Dermis blood vessel endothelial cell (primary cell): ENCODE data around the gene ATP7B. TPM values are rescaled to one million over a fixed set of nuclear protein-coding genes. Genes with fewer than 3 reads are reported as not detected.
"Not testable (repeated sequence)": the region's sequence is repeated elsewhere in the genome, so short reads cannot be mapped to it uniquely, and the experiment has no call there.

ENCODE experiments used
- DNase-seq: peaks from one replicate; pipeline ENCODE4 v3.0.0; 2010
- total RNA-seq: library from RNA; depleted of rRNA; stranded (reverse); fragments of >200 nt; gene quantifications from 2 replicates; pipeline ENCODE4 v1.2.3, GENCODE V29; 2014

ATP7B gene
- total RNA-seq, 1 donor from 2014 or later = 6.1 TPM

DNA sequence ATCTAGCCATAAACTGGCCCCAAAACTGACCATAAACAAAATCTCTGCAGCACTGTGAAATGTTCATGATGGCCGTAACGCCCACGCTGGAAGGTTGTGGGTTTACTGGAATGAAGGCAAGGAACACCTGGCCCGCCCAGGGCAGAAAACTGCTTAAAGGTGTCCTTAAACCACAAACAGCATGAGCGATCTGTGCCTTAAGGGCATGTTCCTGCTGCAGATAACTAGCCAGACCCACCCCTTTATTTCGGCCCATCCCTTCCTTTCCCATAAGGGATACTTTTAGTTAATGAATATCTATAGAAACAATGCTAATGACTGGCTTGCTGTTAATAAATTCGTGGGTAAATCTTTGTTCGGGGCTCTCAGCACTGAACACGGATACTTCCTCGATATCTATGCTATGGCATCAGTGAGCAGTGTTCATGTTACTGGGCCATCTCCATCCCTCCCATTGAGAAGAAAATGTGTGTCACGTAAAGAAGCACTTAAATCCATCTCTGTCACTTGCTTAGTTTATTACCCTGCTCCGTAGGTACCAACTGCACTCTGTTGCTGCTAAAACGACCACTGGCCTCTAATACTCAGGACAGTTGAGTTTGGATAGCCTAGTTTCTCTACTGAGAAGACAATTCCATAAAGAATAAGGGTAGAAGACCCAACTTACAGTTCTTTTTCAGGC is 5.3 kb downstream of the ATP7B start:
- no peak for DNase-seq

DNA sequence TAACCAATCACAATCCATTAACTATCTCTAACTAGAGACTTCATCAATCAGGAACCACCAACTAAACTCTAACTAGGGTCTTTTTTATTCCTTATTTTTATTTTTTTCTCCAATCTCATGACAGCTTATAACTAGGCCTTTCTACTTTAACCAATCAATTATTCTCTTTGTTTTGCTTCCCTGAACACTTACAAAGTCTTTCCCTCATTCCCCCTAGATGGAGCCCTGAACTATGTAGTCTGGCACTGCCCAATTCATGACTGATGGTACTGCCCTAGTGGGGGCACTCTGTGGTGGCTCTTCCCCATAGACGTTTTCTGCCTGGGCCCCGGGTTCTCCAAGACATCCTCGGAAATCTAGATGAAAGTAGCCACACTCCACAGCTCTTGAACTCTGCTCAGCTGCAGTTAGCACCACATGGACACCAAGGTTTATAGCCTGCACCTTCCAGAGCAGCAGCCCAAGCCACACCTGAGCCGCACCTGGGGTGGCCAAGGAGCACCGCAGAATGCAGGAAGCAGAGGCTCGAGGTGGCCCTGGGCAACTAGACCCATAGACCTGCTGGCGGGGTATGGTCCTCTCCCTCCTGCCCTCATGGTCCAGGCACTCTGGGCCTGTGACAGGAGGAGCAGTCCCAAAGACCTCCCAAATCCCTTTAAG is 6.6 kb downstream of the ATP7B start:
- DNase-seq = no peak

DNA sequence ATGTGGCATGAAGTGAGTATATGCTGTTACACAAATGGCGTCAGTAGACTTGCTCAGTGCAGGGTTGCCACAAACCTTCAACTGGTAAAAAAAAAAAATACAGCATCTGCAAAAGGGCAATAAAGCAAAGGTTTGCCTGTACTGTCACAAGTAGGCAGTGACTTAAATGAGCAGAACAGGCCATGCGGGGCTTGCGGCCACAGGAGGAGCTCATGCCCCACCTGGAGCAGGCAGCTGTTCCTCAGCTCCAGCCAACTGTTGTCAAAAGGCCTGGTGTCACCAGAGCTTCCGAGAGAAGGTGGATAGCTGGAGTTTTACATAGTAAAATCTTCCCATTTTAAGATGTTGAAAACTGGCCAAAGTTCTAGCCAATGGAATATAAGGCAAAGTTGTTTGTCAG is 7.7 kb downstream of the ATP7B start:
- no peak for DNase-seq

DNA sequence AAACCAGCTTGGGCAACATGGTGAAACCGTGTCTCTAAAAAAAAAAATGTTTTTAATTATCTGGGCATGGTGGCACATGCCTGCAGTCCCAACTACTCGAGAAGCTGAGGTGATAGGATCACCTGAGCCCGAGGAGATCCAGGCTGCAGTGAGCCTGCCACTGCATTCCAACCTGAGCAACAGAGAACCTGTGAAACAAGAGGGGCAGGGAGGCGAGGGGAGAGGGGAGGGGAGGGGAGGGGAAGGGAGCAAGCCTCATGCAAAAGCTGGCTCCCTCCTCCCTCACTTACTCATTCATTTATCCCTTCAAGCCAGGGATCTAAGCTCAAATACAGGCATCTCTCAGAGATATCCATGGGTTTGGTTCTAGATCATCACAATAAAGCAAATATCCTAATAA is 8.9 kb downstream of the ATP7B start:
- DNase-seq = no peak

DNA sequence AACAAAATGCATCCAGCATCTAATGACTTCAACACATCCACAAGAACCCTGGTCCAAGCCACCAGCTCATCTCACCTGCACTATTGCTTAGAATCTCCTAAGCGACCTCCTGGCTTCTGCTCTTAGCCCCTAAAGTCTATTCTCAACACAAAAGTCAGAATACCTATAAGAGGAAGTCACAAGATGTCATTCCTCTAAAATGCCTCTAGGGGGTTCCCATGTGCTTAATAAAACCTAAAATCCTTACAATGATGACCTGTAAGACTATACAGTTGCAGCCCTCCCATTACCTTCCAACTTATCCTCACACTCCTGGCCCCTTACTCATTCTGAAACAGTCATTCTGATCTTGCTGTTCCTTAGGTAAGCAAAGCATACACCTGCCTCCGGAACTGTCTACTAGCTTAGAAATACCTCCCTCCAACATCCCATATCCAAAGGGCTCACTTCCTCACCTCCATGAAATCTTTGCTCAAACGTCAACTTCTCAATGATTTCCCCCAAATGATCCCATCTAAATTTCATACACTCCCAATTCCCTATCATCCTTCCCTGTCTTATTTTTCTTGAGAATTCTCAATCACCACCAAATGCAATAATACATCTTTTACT is 10.0 kb downstream of the ATP7B start:
- DNase-seq = peak; percentile 65

DNA sequence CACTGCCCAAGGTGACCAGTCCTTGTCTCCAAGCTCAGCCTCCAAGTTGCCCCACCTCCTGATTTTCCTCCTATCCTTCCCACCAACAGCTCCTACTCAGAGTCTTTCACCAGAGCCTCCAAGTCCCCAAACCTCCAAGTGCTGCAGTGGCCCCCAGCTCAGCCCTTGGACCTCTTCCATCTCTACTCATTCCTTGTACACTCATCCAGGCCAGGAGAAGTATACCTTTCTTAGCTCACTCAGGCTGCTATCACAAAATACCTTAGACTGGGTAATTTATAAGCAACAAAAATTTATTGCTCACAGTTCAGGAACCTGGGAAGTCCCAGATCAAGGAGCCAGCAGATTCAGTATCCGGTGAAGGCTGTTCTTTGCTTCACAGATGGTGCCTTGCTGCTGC is 11.3 kb downstream of the ATP7B start:
- no peak for DNase-seq

DNA sequence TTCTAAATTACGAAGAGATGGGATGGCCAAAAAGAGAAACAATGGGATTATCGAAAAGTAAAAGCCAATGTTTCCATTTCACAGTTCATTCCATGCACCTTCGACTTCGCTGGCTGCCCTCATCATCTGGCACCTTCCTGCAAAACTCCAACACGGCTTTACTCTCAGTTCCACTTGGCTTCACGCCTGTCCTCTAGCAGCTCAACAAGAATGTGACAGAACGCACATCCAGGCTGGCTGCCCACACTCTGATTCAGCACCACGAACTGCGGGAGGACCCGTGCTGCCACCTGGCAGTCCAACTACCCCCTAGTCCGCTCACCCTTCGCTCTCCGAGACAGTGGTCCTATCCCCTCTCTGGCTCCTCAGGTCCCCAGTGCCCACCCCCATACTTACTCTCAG is 11.7 kb downstream of the ATP7B start:
- DNase-seq = no peak

DNA sequence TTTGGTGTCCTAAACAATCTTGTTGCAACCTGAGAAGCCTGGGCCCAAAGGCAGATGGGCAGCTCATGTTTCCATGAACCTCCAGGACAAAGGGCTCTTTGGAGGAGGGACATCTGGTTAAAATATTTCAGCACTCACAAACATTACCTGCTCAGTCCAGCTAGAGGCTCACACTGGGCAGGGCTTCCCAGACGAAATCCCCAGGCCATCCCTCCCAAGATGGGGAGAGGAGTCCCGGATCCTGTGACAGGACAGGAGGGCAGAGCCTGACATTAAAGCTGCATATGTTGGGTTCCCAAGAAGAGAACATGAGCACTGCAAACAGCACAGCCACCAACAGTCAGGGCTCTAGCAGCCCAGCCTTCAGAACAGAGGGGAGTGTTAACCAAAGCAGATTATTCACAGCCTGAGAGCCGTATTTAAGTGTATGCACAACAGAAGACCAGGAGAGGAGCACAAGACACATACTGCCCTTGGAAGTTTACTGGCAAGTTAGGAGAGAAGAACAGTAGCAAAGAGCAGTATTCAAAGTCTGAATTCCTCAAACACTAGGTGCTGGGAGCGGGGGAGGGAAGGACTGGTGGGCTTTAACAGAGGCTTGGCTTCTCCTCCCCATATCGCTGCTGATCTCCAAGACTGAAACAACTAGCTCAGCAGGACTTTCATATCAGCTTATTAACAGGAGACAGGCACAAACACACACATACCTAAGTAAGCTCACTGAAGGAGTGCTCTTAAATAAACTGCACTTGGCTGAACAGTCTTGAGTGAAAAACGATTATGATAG is 12.3 kb downstream of the ATP7B start:
- DNase-seq = no peak

DNA sequence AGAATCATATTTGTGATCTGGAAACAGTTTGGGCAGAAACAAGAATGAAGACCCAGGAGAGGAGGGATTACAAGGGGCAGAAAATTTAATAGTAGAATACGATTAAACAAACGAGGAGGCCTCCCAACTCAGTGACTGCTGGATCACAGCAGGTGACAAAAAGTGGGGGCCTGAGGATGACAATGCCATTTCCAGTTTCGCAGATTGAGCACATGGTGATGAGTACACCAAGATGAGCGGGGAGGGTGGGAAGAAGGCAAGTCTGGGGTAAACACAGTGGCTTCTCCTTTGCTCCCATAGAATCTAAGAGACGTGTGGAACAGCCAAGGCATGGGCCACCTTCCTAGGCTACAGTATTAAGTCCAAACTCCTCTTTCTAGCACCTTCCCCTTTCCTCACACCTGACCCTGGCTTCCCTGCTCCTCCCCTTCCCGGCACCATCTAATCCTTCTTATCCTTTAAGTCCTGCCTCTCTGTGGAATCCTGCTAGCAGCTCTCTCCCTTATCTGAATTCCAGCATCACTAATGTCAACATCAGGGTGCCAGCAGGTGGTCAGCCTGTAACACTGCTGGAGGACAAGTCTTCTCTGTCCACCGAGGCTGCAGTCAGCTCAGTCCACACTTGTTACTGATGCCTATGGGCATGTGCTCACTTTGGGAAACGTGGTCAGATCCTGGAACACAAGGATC is 13.5 kb downstream of the ATP7B start:
- DNase-seq = no peak

DNA sequence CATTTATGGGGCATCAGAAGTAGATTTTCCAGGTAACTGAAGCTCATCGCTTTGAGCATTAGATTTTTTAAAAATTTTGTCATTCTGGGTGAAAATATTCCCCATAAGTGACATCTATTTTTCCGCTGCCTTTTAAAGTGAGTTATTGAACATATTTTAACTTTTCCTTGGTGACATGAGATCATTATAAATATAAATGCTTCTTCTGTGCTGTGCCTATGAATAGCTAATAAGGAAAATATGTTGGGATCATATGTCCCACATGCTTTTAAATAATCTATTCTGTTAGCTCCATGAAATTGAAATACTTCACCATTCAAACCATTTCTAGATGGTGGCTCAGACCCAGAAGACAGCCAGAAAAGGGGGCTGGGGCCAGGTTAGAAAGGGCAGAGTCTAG is 14.1 kb downstream of the ATP7B start:
- DNase-seq = no peak

DNA sequence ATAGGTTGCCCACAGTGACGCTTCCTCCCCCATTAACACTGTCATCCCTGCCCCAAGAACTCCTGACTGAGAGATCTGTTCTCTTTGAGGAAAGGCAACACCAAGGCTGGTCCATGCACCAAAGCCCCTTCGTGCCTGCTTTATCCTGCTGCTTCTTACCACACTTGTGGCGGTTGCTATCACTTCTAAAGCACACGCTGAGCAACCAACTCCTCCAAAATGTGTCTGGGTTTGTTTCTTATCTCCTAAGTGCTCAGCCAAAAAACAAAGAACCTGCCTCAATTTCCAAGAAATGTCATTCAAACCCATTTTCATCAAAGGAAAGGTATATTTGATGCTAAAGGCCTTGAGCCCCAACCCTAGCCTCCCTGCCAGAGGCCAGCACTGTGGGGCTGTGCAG is 14.6 kb downstream of the ATP7B start:
- no peak for DNase-seq

DNA sequence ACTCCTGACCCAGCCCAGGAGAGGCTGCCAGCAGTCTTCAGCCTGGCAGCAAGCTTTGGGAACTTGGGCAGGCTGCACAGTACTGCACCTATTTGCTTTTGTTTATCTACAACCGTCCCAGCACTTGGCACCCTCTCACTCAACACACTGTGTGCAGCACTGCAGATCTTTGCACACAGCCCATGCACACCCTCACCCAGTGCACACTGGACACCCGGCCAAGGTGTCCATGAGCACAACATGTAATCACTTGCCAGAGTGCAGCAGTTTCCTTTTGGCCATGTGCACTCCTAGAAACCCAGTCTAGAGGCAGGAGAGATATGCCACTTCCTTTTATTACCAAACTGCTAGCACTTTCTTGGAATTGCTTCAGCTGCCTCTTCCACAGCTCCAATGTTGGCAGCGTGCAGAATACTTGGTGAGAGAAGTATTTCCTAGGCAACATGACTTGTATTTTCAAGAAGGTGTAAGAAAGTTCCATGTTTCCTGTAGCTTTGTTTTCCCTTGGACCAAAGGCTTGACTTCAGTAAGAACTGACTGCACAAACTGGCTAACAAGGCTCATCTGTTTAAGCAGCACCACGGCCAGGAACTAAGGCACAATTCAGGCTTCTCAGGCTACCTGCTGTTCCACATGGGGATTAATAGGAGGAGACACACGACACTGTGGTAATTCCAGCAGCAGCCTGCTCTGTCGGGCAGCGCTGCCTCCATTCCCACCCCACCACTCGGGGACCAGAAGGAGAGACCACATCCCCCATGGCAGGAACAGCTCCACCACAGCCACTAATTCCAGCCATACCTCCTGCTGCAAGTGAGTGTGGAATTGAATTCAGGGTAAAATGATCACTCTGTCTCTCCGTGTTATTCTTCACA is 15.3 kb downstream of the ATP7B start:
- peak; percentile 10 for DNase-seq

DNA sequence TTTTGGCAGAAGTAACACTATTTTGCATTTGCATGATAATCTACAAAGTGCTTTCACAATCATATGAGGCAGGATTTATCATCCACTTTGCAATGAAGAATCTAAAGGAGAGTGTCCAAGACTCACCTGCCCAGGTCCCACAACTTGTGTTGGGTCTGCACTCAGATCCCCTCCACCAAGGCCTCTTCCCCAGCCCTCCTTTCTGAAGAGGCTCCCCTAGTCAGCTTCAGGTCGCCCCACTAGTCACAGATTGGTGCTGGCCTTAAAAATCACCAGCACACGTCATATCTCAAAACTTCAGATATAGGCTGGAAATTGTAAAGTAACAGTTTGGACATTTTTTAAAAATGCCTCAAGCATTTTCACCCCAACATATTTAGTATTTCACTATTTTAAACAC is 17.5 kb downstream of the ATP7B start:
- no peak for DNase-seq

DNA sequence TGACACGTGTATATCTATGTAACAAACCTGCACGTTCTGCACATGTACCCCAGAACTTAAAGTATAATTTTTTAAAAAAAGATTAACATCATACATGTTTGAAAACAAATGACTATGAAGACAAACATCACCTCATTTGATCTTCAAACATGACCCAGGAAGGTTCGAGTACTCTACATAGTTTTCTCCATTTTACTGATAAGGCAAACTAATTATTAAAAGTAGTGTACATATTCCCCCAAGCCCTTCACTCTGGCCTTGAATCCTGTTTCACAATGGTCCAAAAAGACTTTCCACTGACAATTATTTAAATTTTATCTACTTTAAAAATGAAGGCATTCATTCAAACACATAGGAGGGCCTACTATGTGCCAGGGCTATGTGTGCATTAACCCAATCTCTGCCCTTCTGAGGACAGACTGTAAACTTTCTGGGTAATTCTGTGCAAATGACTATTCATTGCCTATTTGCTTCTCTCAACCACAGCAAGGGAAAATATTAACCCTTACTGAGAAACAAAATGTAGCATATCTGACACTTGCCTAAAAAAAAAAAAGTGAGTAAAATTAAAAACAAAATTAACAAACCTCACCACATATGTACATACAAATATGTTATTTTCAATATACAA is 22.1 kb downstream of the ATP7B start:
- no peak for DNase-seq

DNA sequence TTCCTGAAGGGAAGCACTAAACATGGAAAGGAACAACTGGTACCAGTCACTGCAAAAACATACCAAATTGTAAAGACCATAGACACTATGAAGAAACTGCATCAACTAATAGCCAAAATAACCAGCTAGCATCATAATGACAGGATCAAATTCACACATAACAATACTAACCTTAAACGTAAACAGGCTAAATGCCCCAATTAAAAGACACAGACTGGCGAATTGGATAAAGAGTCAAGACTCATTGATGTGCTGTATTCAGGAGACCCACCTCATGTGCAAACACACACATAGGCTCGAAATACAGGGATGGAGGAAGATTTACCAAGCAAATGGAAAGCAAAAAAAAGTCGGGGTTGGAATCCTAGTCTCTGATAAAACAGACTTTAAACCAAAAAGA is 26.3 kb downstream of the ATP7B start:
- DNase-seq = not testable (repeated sequence)

DNA sequence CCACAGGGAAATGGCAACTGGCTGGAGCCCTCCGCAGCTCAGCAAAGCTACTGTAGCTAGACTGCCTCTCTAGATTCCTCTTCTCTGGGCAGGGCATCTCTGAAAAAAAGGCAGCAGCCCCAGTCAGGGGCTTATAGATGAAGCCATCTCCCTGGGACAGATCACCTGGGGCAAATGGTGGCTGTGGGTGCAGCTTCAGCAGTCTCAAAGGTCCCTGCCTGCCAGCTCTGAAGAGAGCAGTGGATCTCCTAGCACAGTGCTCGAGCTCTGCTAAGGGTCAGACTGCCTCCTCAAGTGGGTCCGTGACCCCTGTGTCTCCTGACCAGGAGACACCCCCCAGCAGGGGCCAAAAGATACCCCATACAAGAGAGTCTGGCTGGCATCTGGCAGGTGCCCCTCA is 28.0 kb downstream of the ATP7B start:
- not testable (repeated sequence) for DNase-seq

DNA sequence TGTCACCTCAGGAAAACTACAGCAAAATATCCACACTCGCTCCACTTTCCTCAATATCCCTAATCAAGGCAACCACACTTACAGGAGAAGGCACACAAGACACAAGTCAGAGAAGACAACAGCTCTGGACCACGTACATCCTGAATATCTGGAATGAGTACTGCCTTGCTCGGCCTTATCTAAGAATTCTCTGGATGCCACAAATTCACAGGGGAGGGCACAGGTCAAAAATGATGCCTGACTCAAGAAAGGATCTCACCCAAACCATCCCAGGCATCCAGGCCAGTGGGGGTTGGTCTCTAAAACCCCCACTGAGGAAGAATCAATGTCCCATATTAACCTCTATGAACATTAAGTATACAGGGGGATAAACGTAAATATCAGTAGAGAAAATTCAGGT is 29.9 kb downstream of the ATP7B start:
- DNase-seq = no peak

DNA sequence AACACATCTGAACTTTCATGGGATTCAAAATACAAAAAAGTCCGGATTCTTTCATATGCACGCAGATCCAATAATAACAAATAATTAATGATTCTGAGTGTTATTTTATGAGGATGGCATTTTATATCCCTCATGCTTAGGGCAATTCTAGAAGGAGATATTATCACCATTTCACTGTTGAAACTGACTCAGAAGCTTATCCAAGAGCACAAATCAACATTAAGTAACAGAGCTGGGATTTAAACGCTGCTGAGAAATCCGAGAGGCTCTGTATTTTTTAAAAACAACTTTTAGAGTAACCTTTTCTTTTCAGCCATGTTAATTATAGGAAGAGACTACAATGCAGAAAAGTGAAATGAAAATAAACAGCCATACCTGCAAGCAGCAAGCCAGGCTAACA is 30.3 kb downstream of the ATP7B start:
- DNase-seq = no peak

DNA sequence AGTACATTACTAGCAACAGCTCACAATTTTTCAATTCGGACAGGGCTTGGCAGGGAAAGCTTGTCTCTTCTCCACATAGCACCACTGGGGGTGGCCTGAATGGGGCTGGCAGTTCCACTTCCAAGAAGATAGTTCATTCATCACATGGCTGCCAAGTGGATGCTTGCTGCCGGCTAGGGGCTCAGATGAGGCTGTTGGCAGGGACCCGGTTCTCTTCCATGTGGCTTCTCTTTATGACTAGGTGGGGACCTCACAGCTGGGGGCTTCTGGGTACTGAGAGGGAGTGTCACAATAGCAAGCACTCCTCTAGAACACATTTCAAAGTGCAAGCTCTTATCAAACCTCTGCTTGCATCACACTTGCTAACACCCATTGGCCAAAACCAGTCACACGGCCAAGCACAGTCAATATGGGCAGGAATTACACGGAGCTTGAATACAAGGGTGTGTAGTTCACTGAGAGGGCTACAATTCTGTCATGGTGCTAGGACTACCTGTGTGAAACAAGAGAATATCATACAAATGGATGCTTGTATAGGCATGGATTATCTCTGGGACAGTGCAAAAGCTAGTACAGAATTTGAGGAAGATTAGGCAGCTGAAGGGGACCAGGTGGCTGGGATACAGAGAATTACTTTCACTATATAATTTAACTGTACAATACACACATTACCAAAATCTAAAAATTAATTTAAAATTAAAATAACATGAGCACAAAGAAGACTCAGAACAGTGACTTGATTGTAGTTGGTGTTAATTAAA is 32.3 kb downstream of the ATP7B start:
- no peak for DNase-seq

DNA sequence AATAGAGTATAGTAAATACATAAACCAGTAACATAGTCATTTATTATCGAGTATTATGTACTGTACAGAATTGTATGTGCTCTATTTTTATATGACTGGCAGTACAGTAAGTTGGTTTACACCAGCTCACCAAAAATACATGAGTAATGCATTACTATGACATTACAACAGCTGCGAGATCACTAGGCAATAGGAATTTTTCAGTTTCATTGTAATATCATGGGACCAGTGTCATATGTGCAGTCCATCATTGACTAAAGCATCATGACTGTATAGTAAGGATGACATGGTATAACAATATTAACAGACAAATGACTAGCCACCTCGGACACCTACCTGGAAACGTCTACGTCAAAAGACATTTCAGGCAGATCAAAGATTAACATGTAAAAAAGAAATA is 33.6 kb downstream of the ATP7B start:
- DNase-seq = no peak

DNA sequence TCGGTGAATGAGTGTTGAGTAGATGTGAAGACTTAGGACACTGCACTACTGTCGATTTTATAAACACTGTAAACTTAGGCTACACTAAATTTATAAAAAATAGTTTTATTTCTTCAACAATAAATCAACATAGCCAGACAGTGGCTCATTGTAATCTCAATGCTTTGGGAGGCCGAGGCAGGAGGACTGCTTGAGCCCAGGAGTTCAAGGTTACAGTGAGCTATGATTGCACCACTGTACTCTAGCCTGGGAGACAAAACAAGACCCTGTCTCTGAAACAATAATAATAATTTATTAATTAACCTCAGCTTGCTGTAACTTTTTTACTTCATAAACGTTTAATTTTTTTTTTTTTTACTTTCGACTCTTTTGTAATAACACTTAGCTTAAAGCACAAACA is 34.4 kb downstream of the ATP7B start:
- DNase-seq = no peak
